ENCODE measurements around the gene XYLT1. TPM values are rescaled to one million over a fixed set of nuclear protein-coding genes. Genes with fewer than 3 reads are reported as not detected.
A peak's percentile ranks its signal among the peaks of the same experiment; 100 is the strongest.
"Not testable (repeated sequence)": the region's sequence is repeated elsewhere in the genome, so short reads cannot be mapped to it uniquely, and the experiment has no call there.

XYLT1 gene
- total and polyA plus RNA-seq, 2 experiments from 2014 or later, result 4.5 to 26.3 TPM

GRCh38 chr16:17339764-17340541 is 130.8 kb downstream of the XYLT1 start:
- Histone ChIP-seq H2AFZ (no peak overlapping the region), H3K9me3 (ENCODE audit: low read depth) (no peaks in the 10 kb centered on the region), H3K9me2 (ENCODE audit: insufficient read depth) (no peaks in the 10 kb centered on the region), H4K20me1 (ENCODE audit: insufficient read depth) (no peaks in the 10 kb centered on the region; the same call in 1 of the 2 replicates), H3F3A (ENCODE audit: insufficient read depth) (peaks cover 37% of the 10 kb centered on the region), H3K4me3 (no peak overlapping the region), H3K27me3 (replicated peaks; ENCODE audit: insufficient read depth) (no peaks in the 10 kb centered on the region), H3K27ac (no peak overlapping the region), H3K79me2 (ENCODE audit: insufficient read depth) (peaks cover 75% of the 10 kb centered on the region), H3K9ac (no peak overlapping the region), H3K4me2 (ENCODE audit: unreplicated experiment) (peak overlapping the region; percentile 18), H3K4me1 (ENCODE audit: insufficient read depth) (peaks cover 26% of the 10 kb centered on the region), H3K36me3 (ENCODE audit: low read depth) (no peaks in the 10 kb centered on the region)
- 52 to 59% methylated on average over 6 of the region's 7 CpGs for WGBS, 2 experiments (ENCODE audit: low coverage in 1 of 2, low lambda C conversion rate in 2 of 2, missing lambda C conversion rate in 2 of 2)
- DNase-seq, result peak; percentile 69
- TF ChIP-seq EZH2 (IDR thresholded peaks at IDR 0.05; ENCODE audit: insufficient read depth, poor library complexity, severe bottlenecking) (no peak), EZH2phosphoT487 (IDR thresholded peaks at IDR 0.05; ENCODE audit: insufficient read depth, low read depth) (no peak)
- in situ Hi-C loops (cut with MboI), result no loop called here

- H3K27ac ChIP-seq, result no peak overlapping the region
- no peaks in the 10 kb centered on the region for H3K27me3 ChIP-seq (replicated peaks; ENCODE audit: insufficient read depth)
- H3K36me3 ChIP-seq (ENCODE audit: low read depth), result no peaks in the 10 kb centered on the region
- TF ChIP-seq EZH2 (IDR thresholded peaks at IDR 0.05; ENCODE audit: insufficient read depth, poor library complexity, severe bottlenecking) (no peak), EZH2phosphoT487 (IDR thresholded peaks at IDR 0.05; ENCODE audit: insufficient read depth, low read depth) (no peak)
- no peaks in the 10 kb centered on the region; the same call in 1 of the 2 replicates for H4K20me1 ChIP-seq (ENCODE audit: insufficient read depth)
- no peaks in the 10 kb centered on the region for H3K9me3 ChIP-seq (ENCODE audit: low read depth)
- H3K4me2 ChIP-seq (ENCODE audit: unreplicated experiment), result no peak overlapping the region
- H3F3A ChIP-seq (ENCODE audit: insufficient read depth), result peaks cover 33% of the 10 kb centered on the region
- no peak overlapping the region for H3K9ac ChIP-seq
- in situ Hi-C loops (cut with MboI), result no loop called here
- H3K4me3 ChIP-seq, result no peak overlapping the region
- no peak overlapping the region for H2AFZ ChIP-seq
- no peaks in the 10 kb centered on the region for H3K9me2 ChIP-seq (ENCODE audit: insufficient read depth)
- WGBS, 2 experiments (ENCODE audit: low coverage in 1 of 2, low lambda C conversion rate in 2 of 2, missing lambda C conversion rate in 2 of 2), result 95 to 98% methylated on average over 7 of the region's 7 CpGs
- peaks cover 64% of the 10 kb centered on the region for H3K79me2 ChIP-seq (ENCODE audit: insufficient read depth)
- DNase-seq, result no peak
- H3K4me1 ChIP-seq (ENCODE audit: insufficient read depth), result peaks cover 33% of the 10 kb centered on the region
Observed at GRCh38 chr16:17338244-17338643, 132.5 kb downstream of the XYLT1 start.

GRCh38 chr16:17336530-17336900 is 134.2 kb downstream of the XYLT1 start:
- Histone ChIP-seq H3K9me2 (ENCODE audit: insufficient read depth) (no peaks in the 10 kb centered on the region), H3K36me3 (ENCODE audit: low read depth) (no peaks in the 10 kb centered on the region), H3K27me3 (replicated peaks; ENCODE audit: insufficient read depth) (no peaks in the 10 kb centered on the region), H4K20me1 (ENCODE audit: insufficient read depth) (no peaks in the 10 kb centered on the region; the same call in 1 of the 2 replicates), H3K9ac (no peak overlapping the region), H3K4me3 (no peak overlapping the region), H3K4me2 (ENCODE audit: unreplicated experiment) (no peak overlapping the region), H3K9me3 (ENCODE audit: low read depth) (no peaks in the 10 kb centered on the region), H3K4me1 (ENCODE audit: insufficient read depth) (peaks cover 34% of the 10 kb centered on the region), H3F3A (ENCODE audit: insufficient read depth) (peaks cover 44% of the 10 kb centered on the region), H3K79me2 (ENCODE audit: insufficient read depth) (peaks cover 65% of the 10 kb centered on the region), H2AFZ (no peak overlapping the region), H3K27ac (no peak overlapping the region)
- 91 to 94% methylated on average over 8 of the region's 8 CpGs for WGBS, 2 experiments (ENCODE audit: low coverage in 1 of 2, low lambda C conversion rate in 2 of 2, missing lambda C conversion rate in 2 of 2)
- DNase-seq, result no peak
- in situ Hi-C loops (cut with MboI), result no loop called here
- TF ChIP-seq EZH2phosphoT487 (IDR thresholded peaks at IDR 0.05; ENCODE audit: insufficient read depth, low read depth) (no peak), EZH2 (IDR thresholded peaks at IDR 0.05; ENCODE audit: insufficient read depth, poor library complexity, severe bottlenecking) (no peak)

GRCh38 chr16:17335826-17336529 is 134.8 kb downstream of the XYLT1 start:
- in situ Hi-C loops (cut with MboI), result no loop called here
- H3K9me2 ChIP-seq (ENCODE audit: insufficient read depth), result no peaks in the 10 kb centered on the region
- H3K79me2 ChIP-seq (ENCODE audit: insufficient read depth), result peaks cover 63% of the 10 kb centered on the region
- H3K4me3 ChIP-seq, result no peak overlapping the region
- H3K4me2 ChIP-seq (ENCODE audit: unreplicated experiment), result peak overlapping the region; percentile 18
- WGBS, 2 experiments (ENCODE audit: low coverage in 1 of 2, low lambda C conversion rate in 2 of 2, missing lambda C conversion rate in 2 of 2), result 47 to 49% methylated on average over 11 of the region's 11 CpGs
- H3K9me3 ChIP-seq (ENCODE audit: low read depth), result no peaks in the 10 kb centered on the region
- no peaks in the 10 kb centered on the region; the same call in 1 of the 2 replicates for H4K20me1 ChIP-seq (ENCODE audit: insufficient read depth)
- H3K27me3 ChIP-seq (replicated peaks; ENCODE audit: insufficient read depth), result no peaks in the 10 kb centered on the region
- no peak overlapping the region for H2AFZ ChIP-seq
- H3K9ac ChIP-seq, result peak overlapping the region; percentile 25
- H3K4me1 ChIP-seq (ENCODE audit: insufficient read depth), result peaks cover 39% of the 10 kb centered on the region
- H3F3A ChIP-seq (ENCODE audit: insufficient read depth), result peaks cover 46% of the 10 kb centered on the region
- peak overlapping the region; percentile 36 for H3K27ac ChIP-seq
- peak; percentile 58 for DNase-seq
- H3K36me3 ChIP-seq (ENCODE audit: low read depth), result no peaks in the 10 kb centered on the region
- no peak for TF ChIP-seq EZH2 (IDR thresholded peaks at IDR 0.05; ENCODE audit: insufficient read depth, poor library complexity, severe bottlenecking)
- no peak for TF ChIP-seq EZH2phosphoT487 (IDR thresholded peaks at IDR 0.05; ENCODE audit: insufficient read depth, low read depth)

GRCh38 chr16:17335406-17335805 is 135.4 kb downstream of the XYLT1 start:
- H2AFZ ChIP-seq; in situ Hi-C loops (cut with MboI); H3K9me3 ChIP-seq (ENCODE audit: low read depth); H3K36me3 ChIP-seq (ENCODE audit: low read depth); H3K9me2 ChIP-seq (ENCODE audit: insufficient read depth); H4K20me1 ChIP-seq (ENCODE audit: insufficient read depth); H3K27me3 ChIP-seq (replicated peaks; ENCODE audit: insufficient read depth): not testable (repeated sequence)
- DNase-seq, result peak; percentile 42
- Histone ChIP-seq H3K4me3 (peak overlapping the region; percentile 36; the same call in 1 of the 2 replicates), H3K79me2 (ENCODE audit: insufficient read depth) (peaks cover 63% of the 10 kb centered on the region), H3F3A (ENCODE audit: insufficient read depth) (peaks cover 41% of the 10 kb centered on the region), H3K9ac (peak overlapping the region; percentile 25), H3K4me2 (ENCODE audit: unreplicated experiment) (peak overlapping the region; percentile 18), H3K27ac (peak overlapping the region; percentile 36), H3K4me1 (ENCODE audit: insufficient read depth) (peaks cover 38% of the 10 kb centered on the region)
- whole genome bisulfite sequencing, 2 experiments (ENCODE audit: low coverage in 1 of 2, low lambda C conversion rate in 2 of 2, missing lambda C conversion rate in 2 of 2), result 21 to 26% methylated on average over 10 of the region's 10 CpGs
